OCI-LY3 (cell line): ENCODE measurements around the gene ATOH1.

Experiments used
- EZH2phosphoT487 ChIP-seq: fragments of 200-600 bp; shearing (Covaris generic); IDR thresholded peaks from 2 replicates; pipeline ENCODE4 v1.6.1; 2018; ENCODE audit warnings: antibody characterized with exemption, mixed run types, low read depth
- TF ChIP-seq, protein P1 (sequence below): fragments of 200-600, 300-600 bp; sonication (generic); IDR thresholded peaks from 2 replicates; pipeline ENCODE4 v1.5.1; 2014; ENCODE audit warnings: antibody characterized with exemption, low read length, low read depth

DNA sequence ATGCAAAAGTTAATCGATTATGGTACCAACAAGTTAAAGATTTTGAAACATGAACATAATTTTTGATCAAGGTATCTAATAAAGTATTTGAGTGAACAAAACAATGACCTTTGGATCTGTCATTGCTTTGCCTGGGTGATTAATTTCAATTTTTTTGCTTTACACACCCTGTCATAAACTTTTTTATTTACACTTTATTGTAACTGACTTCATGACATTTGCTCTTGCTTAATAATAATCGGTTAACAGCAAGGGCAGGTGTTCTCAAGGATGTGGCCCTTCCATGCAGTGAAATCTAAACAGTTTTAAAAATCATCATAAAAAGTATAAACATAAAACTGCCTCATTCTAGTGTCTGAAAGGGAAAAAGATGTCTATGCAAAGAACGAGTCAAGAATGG lies 24.1 kb downstream of the ATOH1 start:
- TF ChIP-seq, protein P1, sequence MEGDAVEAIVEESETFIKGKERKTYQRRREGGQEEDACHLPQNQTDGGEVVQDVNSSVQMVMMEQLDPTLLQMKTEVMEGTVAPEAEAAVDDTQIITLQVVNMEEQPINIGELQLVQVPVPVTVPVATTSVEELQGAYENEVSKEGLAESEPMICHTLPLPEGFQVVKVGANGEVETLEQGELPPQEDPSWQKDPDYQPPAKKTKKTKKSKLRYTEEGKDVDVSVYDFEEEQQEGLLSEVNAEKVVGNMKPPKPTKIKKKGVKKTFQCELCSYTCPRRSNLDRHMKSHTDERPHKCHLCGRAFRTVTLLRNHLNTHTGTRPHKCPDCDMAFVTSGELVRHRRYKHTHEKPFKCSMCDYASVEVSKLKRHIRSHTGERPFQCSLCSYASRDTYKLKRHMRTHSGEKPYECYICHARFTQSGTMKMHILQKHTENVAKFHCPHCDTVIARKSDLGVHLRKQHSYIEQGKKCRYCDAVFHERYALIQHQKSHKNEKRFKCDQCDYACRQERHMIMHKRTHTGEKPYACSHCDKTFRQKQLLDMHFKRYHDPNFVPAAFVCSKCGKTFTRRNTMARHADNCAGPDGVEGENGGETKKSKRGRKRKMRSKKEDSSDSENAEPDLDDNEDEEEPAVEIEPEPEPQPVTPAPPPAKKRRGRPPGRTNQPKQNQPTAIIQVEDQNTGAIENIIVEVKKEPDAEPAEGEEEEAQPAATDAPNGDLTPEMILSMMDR, result no peak
- no peak for TF ChIP-seq EZH2phosphoT487
